ENCODE results near the gene MPZL3. TPM values are rescaled to one million over a fixed set of nuclear protein-coding genes. Genes with fewer than 3 reads are reported as not detected.

MPZL3 gene
- polyA plus RNA-seq, 1 donor from 2014 or later, result 3.6 TPM

DNA sequence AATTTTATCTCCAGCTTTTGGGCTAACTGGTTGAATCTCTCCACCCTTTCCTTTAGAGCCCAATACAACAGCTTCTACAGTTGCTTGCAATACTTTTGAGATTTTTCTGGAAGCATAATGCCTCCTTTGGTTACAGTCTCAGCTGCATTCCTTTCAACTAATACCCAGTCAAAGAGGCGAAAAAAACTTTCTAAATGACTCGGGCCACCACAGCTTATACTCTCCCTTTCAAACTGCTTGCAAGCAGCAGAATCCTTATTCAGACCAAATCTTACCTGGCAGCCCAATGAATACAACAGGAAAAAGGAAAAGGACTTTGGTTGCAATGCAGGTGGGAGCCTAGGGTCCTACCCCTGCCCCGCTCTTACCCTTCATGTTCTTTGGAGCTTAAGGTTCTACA is 43.1 kb downstream of the MPZL3 start:
- Histone ChIP-seq H2AFZ (ENCODE audit: low read depth, low read length) (no peak overlapping the region), H3K9ac (ENCODE audit: low read length) (no peak overlapping the region), H3K27me3 (ENCODE audit: insufficient read depth, low read depth, low read length) (no peaks in the 10 kb centered on the region), H3K9me2 (ENCODE audit: insufficient read depth, low read length) (no peaks in the 10 kb centered on the region), H4K20me1 (ENCODE audit: insufficient read depth) (no peaks in the 10 kb centered on the region), H3K36me3 (ENCODE audit: insufficient read depth, low read length) (no peaks in the 10 kb centered on the region), H3F3A (ENCODE audit: insufficient read depth, low read length, poor library complexity, severe bottlenecking) (no peaks in the 10 kb centered on the region), H3K9me3 (ENCODE audit: low read length) (no peaks in the 10 kb centered on the region), H3K79me2 (replicated peaks; ENCODE audit: insufficient read depth, low read length) (no peaks in the 10 kb centered on the region), H3K4me3 (ENCODE audit: low read length) (no peak overlapping the region), H3K27ac (ENCODE audit: low read length) (no peak overlapping the region), H3K4me2 (ENCODE audit: low read length) (no peak overlapping the region)
- TF ChIP-seq EZH2 (IDR thresholded peaks at IDR 0.05; ENCODE audit: borderline replicate concordance, insufficient read depth, low read length, poor library complexity, severe bottlenecking), result no peak
- TF ChIP-seq, protein P1, sequence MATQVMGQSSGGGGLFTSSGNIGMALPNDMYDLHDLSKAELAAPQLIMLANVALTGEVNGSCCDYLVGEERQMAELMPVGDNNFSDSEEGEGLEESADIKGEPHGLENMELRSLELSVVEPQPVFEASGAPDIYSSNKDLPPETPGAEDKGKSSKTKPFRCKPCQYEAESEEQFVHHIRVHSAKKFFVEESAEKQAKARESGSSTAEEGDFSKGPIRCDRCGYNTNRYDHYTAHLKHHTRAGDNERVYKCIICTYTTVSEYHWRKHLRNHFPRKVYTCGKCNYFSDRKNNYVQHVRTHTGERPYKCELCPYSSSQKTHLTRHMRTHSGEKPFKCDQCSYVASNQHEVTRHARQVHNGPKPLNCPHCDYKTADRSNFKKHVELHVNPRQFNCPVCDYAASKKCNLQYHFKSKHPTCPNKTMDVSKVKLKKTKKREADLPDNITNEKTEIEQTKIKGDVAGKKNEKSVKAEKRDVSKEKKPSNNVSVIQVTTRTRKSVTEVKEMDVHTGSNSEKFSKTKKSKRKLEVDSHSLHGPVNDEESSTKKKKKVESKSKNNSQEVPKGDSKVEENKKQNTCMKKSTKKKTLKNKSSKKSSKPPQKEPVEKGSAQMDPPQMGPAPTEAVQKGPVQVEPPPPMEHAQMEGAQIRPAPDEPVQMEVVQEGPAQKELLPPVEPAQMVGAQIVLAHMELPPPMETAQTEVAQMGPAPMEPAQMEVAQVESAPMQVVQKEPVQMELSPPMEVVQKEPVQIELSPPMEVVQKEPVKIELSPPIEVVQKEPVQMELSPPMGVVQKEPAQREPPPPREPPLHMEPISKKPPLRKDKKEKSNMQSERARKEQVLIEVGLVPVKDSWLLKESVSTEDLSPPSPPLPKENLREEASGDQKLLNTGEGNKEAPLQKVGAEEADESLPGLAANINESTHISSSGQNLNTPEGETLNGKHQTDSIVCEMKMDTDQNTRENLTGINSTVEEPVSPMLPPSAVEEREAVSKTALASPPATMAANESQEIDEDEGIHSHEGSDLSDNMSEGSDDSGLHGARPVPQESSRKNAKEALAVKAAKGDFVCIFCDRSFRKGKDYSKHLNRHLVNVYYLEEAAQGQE (IDR thresholded peaks at IDR 0.05; ENCODE audit: borderline replicate concordance), result no peak
- TF ChIP-seq EP300 (conservative IDR thresholded peaks at IDR 0.05; ENCODE audit: poor library complexity, severe bottlenecking), result no peak
- no peak for TF ChIP-seq SMC3 (conservative IDR thresholded peaks at IDR 0.05; ENCODE audit: poor library complexity)
- TF ChIP-seq TAF1 (IDR thresholded peaks at IDR 0.05; ENCODE audit: low read depth), result no peak

DNA sequence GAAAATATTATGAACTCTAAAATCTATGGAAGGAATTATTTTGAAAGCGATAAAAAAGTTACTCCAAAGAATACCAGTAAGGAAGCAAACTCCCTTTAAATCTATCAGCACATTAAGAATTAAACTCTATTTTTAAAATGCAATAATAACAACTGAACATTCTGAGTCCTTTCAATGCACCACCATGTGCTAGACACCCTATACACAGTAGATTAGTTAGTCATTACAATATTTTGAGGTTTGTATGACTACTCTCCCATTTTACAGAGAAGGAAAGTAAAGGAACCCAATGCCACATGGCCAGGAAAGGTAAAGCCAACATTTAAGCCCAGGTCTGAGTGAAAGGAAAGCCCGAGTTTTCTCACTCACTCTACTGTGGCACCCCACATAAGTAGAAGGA is 45.1 kb downstream of the MPZL3 start:
- Histone ChIP-seq H3K9ac (ENCODE audit: low read length) (no peak overlapping the region), H3K79me2 (replicated peaks; ENCODE audit: insufficient read depth, low read length) (no peaks in the 10 kb centered on the region), H3K4me2 (ENCODE audit: low read length) (no peak overlapping the region), H3K9me3 (ENCODE audit: low read length) (no peaks in the 10 kb centered on the region), H3K27me3 (ENCODE audit: insufficient read depth, low read depth, low read length) (no peaks in the 10 kb centered on the region), H3K9me2 (ENCODE audit: insufficient read depth, low read length) (no peaks in the 10 kb centered on the region), H3K4me3 (ENCODE audit: low read length) (no peak overlapping the region), H4K20me1 (ENCODE audit: insufficient read depth) (no peaks in the 10 kb centered on the region), H3K36me3 (ENCODE audit: insufficient read depth, low read length) (no peaks in the 10 kb centered on the region), H3F3A (ENCODE audit: insufficient read depth, low read length, poor library complexity, severe bottlenecking) (no peaks in the 10 kb centered on the region), H3K27ac (ENCODE audit: low read length) (no peak overlapping the region), H2AFZ (ENCODE audit: low read depth, low read length) (no peak overlapping the region)
- TF ChIP-seq POLR2AphosphoS5 (IDR thresholded peaks at IDR 0.05) (no peak), RAD21 (conservative IDR thresholded peaks at IDR 0.05) (no peak), SMC3 (conservative IDR thresholded peaks at IDR 0.05; ENCODE audit: poor library complexity) (no peak), EZH2 (IDR thresholded peaks at IDR 0.05; ENCODE audit: borderline replicate concordance, insufficient read depth, low read length, poor library complexity, severe bottlenecking) (no peak), MXI1 (conservative IDR thresholded peaks at IDR 0.05; ENCODE audit: poor library complexity, severe bottlenecking) (no peak), EP300 (conservative IDR thresholded peaks at IDR 0.05; ENCODE audit: poor library complexity, severe bottlenecking) (no peak), TAF1 (IDR thresholded peaks at IDR 0.05; ENCODE audit: low read depth) (no peak)
- TF ChIP-seq, protein P1 (IDR thresholded peaks at IDR 0.05; ENCODE audit: borderline replicate concordance), result no peak
- TF ChIP-seq, protein P2, sequence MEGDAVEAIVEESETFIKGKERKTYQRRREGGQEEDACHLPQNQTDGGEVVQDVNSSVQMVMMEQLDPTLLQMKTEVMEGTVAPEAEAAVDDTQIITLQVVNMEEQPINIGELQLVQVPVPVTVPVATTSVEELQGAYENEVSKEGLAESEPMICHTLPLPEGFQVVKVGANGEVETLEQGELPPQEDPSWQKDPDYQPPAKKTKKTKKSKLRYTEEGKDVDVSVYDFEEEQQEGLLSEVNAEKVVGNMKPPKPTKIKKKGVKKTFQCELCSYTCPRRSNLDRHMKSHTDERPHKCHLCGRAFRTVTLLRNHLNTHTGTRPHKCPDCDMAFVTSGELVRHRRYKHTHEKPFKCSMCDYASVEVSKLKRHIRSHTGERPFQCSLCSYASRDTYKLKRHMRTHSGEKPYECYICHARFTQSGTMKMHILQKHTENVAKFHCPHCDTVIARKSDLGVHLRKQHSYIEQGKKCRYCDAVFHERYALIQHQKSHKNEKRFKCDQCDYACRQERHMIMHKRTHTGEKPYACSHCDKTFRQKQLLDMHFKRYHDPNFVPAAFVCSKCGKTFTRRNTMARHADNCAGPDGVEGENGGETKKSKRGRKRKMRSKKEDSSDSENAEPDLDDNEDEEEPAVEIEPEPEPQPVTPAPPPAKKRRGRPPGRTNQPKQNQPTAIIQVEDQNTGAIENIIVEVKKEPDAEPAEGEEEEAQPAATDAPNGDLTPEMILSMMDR (IDR thresholded peaks at IDR 0.05; ENCODE audit: poor library complexity, severe bottlenecking), result no peak

All from neural cell (in vitro differentiated cells).